Endothelial cell of umbilical vein (primary cell): ENCODE data around the gene COL23A1. TPM values are rescaled to one million over a fixed set of nuclear protein-coding genes. Genes with fewer than 3 reads are reported as not detected.

Experiments used
- BruUV-seq: library from RNA; stranded (reverse); fragments of 400-500 nt; replicated peaks from 2 replicates; lab custom pipeline; 2021; lab: Mats Ljungman, UMichigan
- CTCF ChIA-PET: fragments of 300-600, 350-600 bp; sonication (Branson Sonifier 250); formaldehyde crosslinking; loops from one replicate; lab custom pipeline; 2021; ENCODE audit warnings: antibody characterized with exemption, inconsistent platforms; lab: Charles Lee
- POLR2A ChIA-PET: fragments of 300-600, 350-600 bp; sonication (Branson Sonifier 250); formaldehyde crosslinking; loops from one replicate; lab custom pipeline; 2021; ENCODE audit warnings: antibody characterized with exemption, inconsistent platforms; lab: Charles Lee
- DNase-seq: peaks from one replicate; pipeline ENCODE4 v3.0.0-alpha.2; 2011; ENCODE audit warnings: low read depth, low spot score
- FAIRE-seq: peaks from 2 replicates; lab custom pipeline; 2011; peaks lifted over from hg19 to GRCh38; lab: Jason Lieb, UNC
- H2AFZ ChIP-seq: 2 replicates; pipeline ENCODE4 v1.6.0; 2012; ENCODE audit warnings: low read depth, low read length, control low read depth, inconsistent platforms
- H3K27ac ChIP-seq: 2 replicates; pipeline ENCODE4 v1.5.1; 2011; ENCODE audit warnings: low read depth, mild to moderate bottlenecking, control low read depth, low read length, moderate library complexity; ENCODE audit not compliant: insufficient read depth
- H3K27me3 ChIP-seq, 2 experiments: 2 replicates each; pipeline versions ENCODE4 v1.6.0 to v1.6.1; 2011; ENCODE audit warnings: low read length in 2 of 2, mixed read lengths in 1 of 2; ENCODE audit not compliant: control insufficient read depth in 2 of 2, insufficient read depth in 2 of 2
- H3K36me3 ChIP-seq, 2 experiments: 2 replicates in 1 of 2; 3 replicates in 1 of 2; pipeline ENCODE4 v1.5.1; 2011; ENCODE audit warnings: low read length in 2 of 2, mild to moderate bottlenecking in 1 of 2, moderate library complexity in 1 of 2; ENCODE audit not compliant: control insufficient read depth in 2 of 2, insufficient read depth in 2 of 2; ENCODE audit errors: extremely low read depth in 1 of 2
- H3K4me1 ChIP-seq: 3 replicates; pipeline ENCODE4 v1.5.1; 2011; ENCODE audit warnings: mild to moderate bottlenecking, low read length; ENCODE audit not compliant: control insufficient read depth, insufficient read depth; ENCODE audit errors: extremely low read depth
- H3K4me2 ChIP-seq: 2 replicates; pipeline ENCODE4 v1.6.1; 2011; ENCODE audit warnings: low read length, control low read depth, mixed read lengths; ENCODE audit not compliant: insufficient read depth
- H3K4me3 ChIP-seq, 3 experiments: fragments of 200-600 bp in 1 of 3; sonication (generic), shearing (Covaris generic) in 1 of 3; replicated peaks in 1 of 3; 2 replicates each; pipeline ENCODE4 v1.5.1; 2011 to 2016; ENCODE audit warnings: control low read depth in 3 of 3, low read length in 3 of 3, mild to moderate bottlenecking in 2 of 3, inconsistent platforms in 1 of 3, low read depth in 1 of 3, moderate library complexity in 1 of 3; ENCODE audit not compliant: insufficient read depth in 1 of 3
- H3K79me2 ChIP-seq: 2 replicates; pipeline ENCODE4 v1.6.0; 2012; ENCODE audit warnings: low read length, inconsistent platforms; ENCODE audit not compliant: control insufficient read depth, insufficient read depth
- H3K9ac ChIP-seq: replicated peaks from 2 replicates; pipeline ENCODE3; 2011; ENCODE audit warnings: low read length, control low read depth; ENCODE audit not compliant: insufficient read depth; ENCODE audit errors: extremely low read depth
- H3K9me1 ChIP-seq: replicated peaks from 3 replicates; pipeline ENCODE4 v1.6.0; 2011; ENCODE audit warnings: mild to moderate bottlenecking, low read length; ENCODE audit not compliant: control insufficient read depth, insufficient read depth; ENCODE audit errors: extremely low read depth
- H3K9me3 ChIP-seq: replicated peaks from 2 replicates; pipeline ENCODE4 v1.5.1; 2012; ENCODE audit warnings: low read length, inconsistent platforms; ENCODE audit not compliant: control insufficient read depth, insufficient read depth
- H4K20me1 ChIP-seq: replicated peaks from 2 replicates; pipeline ENCODE3; 2011; ENCODE audit warnings: mild to moderate bottlenecking, low read length; ENCODE audit not compliant: control insufficient read depth, insufficient read depth; ENCODE audit errors: extremely low read depth
- EZH2 ChIP-seq: IDR thresholded peaks from 2 replicates; pipeline ENCODE4 v1.6.1; 2012; ENCODE audit warnings: borderline replicate concordance, low read depth, mild to moderate bottlenecking, moderate library complexity, low read length, inconsistent platforms; ENCODE audit not compliant: severe bottlenecking
- FOS ChIP-seq: IDR thresholded peaks from 2 replicates; pipeline ENCODE4 v1.6.1; 2011; ENCODE audit warnings: mild to moderate bottlenecking, low read length, moderate library complexity, borderline replicate concordance; ENCODE audit not compliant: insufficient read depth
- GATA2 ChIP-seq: IDR thresholded peaks from 2 replicates; pipeline ENCODE4 v1.7.0; 2011; ENCODE audit warnings: low read depth, mild to moderate bottlenecking, moderate library complexity, mixed read lengths, low read length; ENCODE audit not compliant: insufficient read length, insufficient read depth
- JUN ChIP-seq: IDR thresholded peaks from 2 replicates; pipeline ENCODE4 v1.6.1; 2011; ENCODE audit warnings: borderline replicate concordance, low read depth; ENCODE audit not compliant: insufficient read length, insufficient read depth
- MYC ChIP-seq: IDR thresholded peaks from one replicate; pipeline ENCODE4 v1.6.1; 2011; ENCODE audit warnings: mild to moderate bottlenecking, low read depth, low read length
- POLR2A ChIP-seq: IDR thresholded peaks from 2 replicates; pipeline ENCODE4 v1.6.1; 2012; ENCODE audit warnings: low read depth, mild to moderate bottlenecking, control low read depth, low read length
- POLR2AphosphoS5 ChIP-seq: IDR thresholded peaks from 2 replicates; pipeline ENCODE4 v1.6.1; 2012; ENCODE audit warnings: low read depth, mild to moderate bottlenecking, control low read depth, low read length, moderate library complexity; ENCODE audit not compliant: insufficient read depth
- dilution Hi-C: fragments of 300-500 bp; cut with MboI; formaldehyde crosslinking; loops from one replicate; pipeline ENCODE4 v1.15.0; 2019; ENCODE audit warnings: low sequenced_read_pairs; ENCODE audit not compliant: extremely low pct_ligation_motif_present
- intact Hi-C: fragments of 100-400 bp; cut with micrococcal nuclease; formaldehyde crosslinking; loops from one replicate; pipeline ENCODE4 v1.10.0; 2022
- polyA plus RNA-seq, 4 experiments: library from polyadenylated mRNA; depleted of rRNA in 3 of 4; stranded (reverse) in 3 of 4; unstranded in 1 of 4; fragments of >200 nt; gene quantifications; 2 replicates each; pipeline versions ENCODE4 v1.2.1 to v1.2.3, GENCODE V29; 2011 to 2012; ENCODE audit warnings: missing spikeins in 1 of 4
- total RNA-seq: library from RNA; stranded (reverse); gene quantifications from 2 replicates; pipeline ENCODE4 v1.2.3, GENCODE V29; 2021
- TF ChIP-seq, protein P1 (sequence below): IDR thresholded peaks from 2 replicates; pipeline ENCODE4 v1.6.1; 2011; ENCODE audit not compliant: insufficient read depth, insufficient read length
- TF ChIP-seq, protein P2 (sequence below), 2 donors: IDR thresholded peaks; 1 replicate in 1 of 2; 2 replicates in 1 of 2; pipeline ENCODE4 v1.5.1; 2011; ENCODE audit warnings: low read length in 2 of 2, mild to moderate bottlenecking in 2 of 2, moderate library complexity in 2 of 2, control low read depth in 1 of 2, inconsistent platforms in 1 of 2, low read depth in 1 of 2; ENCODE audit not compliant: insufficient read depth in 1 of 2; ENCODE audit errors: extremely low read depth in 1 of 2

COL23A1 gene
- total and polyA plus RNA-seq, 2 donors (not counting 3 experiments of a cell fraction or from before 2014, with no cell fraction given): not detected

DNA sequence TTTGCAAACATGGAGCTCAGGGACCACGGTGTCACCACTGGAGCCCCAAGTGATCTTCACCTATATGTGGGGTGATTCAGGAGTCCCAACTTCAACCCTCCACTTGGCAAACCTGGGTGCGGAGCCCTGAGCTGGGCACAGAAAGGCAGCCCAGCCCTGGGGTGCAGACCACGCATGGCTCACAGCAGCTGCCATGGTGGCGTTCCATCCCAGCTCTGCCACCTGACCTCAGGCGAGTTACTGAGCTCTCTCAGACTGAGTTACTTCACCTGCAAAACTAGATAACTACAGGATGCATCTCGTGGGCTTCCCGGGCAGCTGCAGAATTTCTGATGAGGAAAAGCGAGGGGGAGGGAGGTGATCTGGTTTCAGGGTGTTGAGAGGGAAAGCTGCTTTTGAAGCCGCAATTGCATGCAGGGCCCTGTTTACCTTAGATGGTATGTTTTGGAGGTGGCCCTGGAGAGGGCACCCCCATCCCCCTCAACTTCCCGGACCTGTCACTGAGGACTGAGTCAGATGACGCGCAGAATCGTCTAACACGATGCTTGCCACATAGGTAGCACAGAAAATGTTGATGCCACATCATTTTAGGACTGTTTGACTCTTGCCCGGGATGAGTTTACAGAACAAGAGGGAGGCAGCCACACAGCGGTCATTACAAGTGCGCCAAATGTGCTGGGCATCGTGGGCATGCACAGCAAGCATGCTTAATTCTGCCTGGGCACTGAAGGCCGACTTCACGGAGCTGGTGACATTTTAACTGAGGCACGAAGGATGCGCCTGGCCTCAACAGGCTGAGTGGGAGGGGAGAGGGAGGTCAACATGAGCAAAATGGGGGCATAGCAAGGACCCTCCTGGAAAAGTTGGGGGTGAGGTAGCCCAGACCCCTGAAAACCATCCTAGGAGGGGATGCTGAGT is 154.6 kb downstream of the COL23A1 start:
- Histone ChIP-seq H3K27ac (no peak overlapping the region), H3K79me2 (no peaks in the 10 kb centered on the region), H3K4me3 (no peak overlapping the region), H3K27me3 (no peaks in the 10 kb centered on the region), H3K9me1 (no peaks in the 10 kb centered on the region), H3K9ac (no peak overlapping the region), H2AFZ (no peak overlapping the region), H3K4me2 (no peak overlapping the region), H3K9me3 (no peaks in the 10 kb centered on the region), H3K36me3 (no peaks in the 10 kb centered on the region), H3K4me1 (no peaks in the 10 kb centered on the region), H4K20me1 (no peaks in the 10 kb centered on the region)
- dilution Hi-C loops: no loop called here
- TF ChIP-seq POLR2AphosphoS5 (no peak), JUN (no peak), MYC (no peak)
- DNase-seq: no peak
- intact Hi-C loops: no loop called here
- POLR2A ChIA-PET: no interaction called here
- CTCF ChIA-PET: interaction anchor here (1.2 kb wide), 1 partner anchor 63 kb away, joined by 3 read pairs; no protein-coding TSS in a partner anchor
- FAIRE-seq: no peak
- BruUV-seq: no TSS peak

DNA sequence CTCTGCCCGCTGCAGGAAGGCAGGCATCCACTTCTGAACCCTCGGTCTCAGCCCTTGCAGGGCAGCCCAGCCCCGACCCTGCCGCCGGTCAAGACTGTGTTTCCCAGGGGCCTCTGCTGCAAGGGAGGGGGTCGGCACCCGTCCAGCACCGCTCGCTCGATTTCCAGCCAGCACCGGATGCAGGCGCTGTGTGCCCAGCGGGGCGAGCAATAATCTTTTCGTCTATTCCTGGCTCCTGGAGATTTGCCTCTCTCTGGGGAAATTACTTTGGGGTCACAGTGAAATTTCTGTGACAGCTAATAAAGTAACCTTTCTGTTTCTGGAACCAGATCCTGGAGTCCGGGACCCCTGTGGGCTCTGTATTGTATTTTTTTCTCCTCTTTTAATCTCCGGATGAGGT is 155.3 kb downstream of the COL23A1 start:
- Histone ChIP-seq H3K79me2 (no peaks in the 10 kb centered on the region), H4K20me1 (no peaks in the 10 kb centered on the region), H3K27ac (no peak overlapping the region), H3K4me2 (no peak overlapping the region), H3K9ac (no peak overlapping the region), H3K4me1 (no peaks in the 10 kb centered on the region), H3K4me3 (no peak overlapping the region), H3K9me3 (no peaks in the 10 kb centered on the region), H2AFZ (no peak overlapping the region), H3K36me3 (no peaks in the 10 kb centered on the region), H3K9me1 (no peaks in the 10 kb centered on the region), H3K27me3 (no peaks in the 10 kb centered on the region)
- DNase-seq: no peak
- dilution Hi-C loops (no loop called here), intact Hi-C loops (no loop called here)
- TF ChIP-seq POLR2AphosphoS5: no peak
- TF ChIP-seq, protein P1, sequence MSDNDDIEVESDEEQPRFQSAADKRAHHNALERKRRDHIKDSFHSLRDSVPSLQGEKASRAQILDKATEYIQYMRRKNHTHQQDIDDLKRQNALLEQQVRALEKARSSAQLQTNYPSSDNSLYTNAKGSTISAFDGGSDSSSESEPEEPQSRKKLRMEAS: no peak
- no peak for TF ChIP-seq FOS
- TF ChIP-seq GATA2: no peak
- TF ChIP-seq MYC: no peak
- TF ChIP-seq EZH2: no peak
- TF ChIP-seq JUN: no peak
- TF ChIP-seq POLR2A: no peak
- TF ChIP-seq, protein P2, sequence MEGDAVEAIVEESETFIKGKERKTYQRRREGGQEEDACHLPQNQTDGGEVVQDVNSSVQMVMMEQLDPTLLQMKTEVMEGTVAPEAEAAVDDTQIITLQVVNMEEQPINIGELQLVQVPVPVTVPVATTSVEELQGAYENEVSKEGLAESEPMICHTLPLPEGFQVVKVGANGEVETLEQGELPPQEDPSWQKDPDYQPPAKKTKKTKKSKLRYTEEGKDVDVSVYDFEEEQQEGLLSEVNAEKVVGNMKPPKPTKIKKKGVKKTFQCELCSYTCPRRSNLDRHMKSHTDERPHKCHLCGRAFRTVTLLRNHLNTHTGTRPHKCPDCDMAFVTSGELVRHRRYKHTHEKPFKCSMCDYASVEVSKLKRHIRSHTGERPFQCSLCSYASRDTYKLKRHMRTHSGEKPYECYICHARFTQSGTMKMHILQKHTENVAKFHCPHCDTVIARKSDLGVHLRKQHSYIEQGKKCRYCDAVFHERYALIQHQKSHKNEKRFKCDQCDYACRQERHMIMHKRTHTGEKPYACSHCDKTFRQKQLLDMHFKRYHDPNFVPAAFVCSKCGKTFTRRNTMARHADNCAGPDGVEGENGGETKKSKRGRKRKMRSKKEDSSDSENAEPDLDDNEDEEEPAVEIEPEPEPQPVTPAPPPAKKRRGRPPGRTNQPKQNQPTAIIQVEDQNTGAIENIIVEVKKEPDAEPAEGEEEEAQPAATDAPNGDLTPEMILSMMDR (IDR thresholded peaks at IDR 0.05; ENCODE audit: extremely low read depth in 1 of 2, insufficient read depth in 1 of 2, low read depth in 1 of 2, low read length in 2 of 2): no peak
- no peak for FAIRE-seq
- CTCF ChIA-PET: interaction anchor here (1.2 kb wide), 1 partner anchor 62 kb away, joined by 3 read pairs; no protein-coding TSS in a partner anchor
- no TSS peak for BruUV-seq
- POLR2A ChIA-PET: no interaction called here
